GM12892 (cell line): ENCODE measurements around the gene COL1A1.

Experiments
- POLR2A ChIP-seq: IDR thresholded peaks from 2 replicates; pipeline ENCODE4 v1.6.1; 2011; ENCODE audit warnings: low read depth, low read length, control low read depth
- POLR2AphosphoS5 ChIP-seq: IDR thresholded peaks from 2 replicates; pipeline ENCODE4 v1.6.1; 2011; ENCODE audit warnings: low read depth, low read length, control low read depth
- TAF1 ChIP-seq: IDR thresholded peaks from 2 replicates; pipeline ENCODE4 v1.6.1; 2011; ENCODE audit warnings: low read depth, mild to moderate bottlenecking, control low read depth, low read length, borderline replicate concordance

GRCh38 chr17:50139185-50139783 lies 62.1 kb downstream of the COL1A1 start:
- TF ChIP-seq POLR2A, result no peak
- no peak for TF ChIP-seq POLR2AphosphoS5
- no peak for TF ChIP-seq TAF1
